Measurements from ENCODE around the gene GPRC5C.
A peak's percentile ranks its signal among the peaks of the same experiment; 100 is the strongest.

The GPRC5C gene

GRCh38 chr17:74453665-74454196 lies 21.8 kb downstream of the GPRC5C start:
- DNase-seq: no peak

DNA sequence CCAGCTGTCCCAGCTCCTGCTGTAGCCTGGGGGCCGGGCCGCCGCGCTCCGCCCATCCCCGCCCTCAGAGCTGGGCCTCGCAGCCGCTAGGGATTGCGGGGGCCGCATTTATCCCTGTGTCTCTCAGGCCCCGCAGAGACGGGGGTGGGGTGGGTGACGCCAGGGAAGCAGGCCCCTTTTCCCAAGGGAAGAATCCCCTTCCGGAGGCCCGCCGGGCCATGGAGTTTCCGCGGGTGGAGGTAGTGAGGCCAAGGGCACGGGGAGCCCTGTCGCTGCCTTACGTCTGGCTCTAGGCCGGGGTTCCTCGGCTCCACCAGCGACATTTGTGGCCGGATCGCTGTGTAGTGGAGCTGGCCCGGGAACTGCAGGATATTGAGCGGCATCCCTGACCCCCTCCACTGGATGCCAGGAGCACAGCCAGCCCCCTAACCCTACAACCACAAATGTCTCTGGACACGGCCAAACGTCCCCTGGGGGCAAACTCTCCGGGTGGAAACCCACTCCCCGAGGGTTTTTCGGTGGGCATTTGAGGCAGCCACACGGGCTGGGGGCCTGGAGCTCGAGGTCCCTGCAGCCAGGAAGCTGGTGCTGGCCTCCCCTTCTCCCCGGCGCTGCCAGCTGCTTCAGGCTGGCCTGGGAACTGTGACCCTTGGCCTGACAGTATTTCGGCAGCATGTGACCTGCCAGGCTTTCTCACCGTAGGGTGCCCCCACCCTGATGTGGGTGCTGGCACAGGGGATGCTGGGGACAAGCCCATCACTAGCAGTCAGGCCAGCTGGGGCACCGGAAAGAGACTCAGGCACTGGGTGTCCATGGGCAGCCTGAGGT lies 22.5 kb downstream of the GPRC5C start:
- DNase-seq: peak; percentile 87

DNA sequence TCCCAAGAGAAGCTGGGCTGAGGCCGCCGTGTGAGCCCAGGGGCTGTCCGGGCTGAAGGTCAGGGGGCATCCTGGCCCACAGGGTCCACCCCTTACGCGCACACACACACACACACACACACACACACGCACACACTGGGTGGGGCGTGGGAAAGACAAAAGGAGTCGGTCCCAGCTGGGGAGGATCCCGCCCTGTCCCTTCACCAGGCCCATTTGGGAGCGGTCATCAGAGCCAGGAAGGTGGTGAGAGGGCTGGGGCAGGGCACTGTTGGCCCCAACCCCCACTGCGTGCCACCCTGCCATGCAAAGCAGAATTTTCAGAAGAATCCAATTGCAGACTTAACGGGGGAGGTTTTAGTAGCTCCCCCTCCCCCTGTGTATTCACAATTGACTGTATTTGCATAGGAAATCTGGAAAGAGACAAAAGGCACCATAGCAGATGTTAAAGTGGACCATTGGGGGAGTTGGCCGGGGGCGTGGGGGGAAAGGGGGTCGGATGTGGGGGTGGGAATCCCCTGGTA lies 23.2 kb downstream of the GPRC5C start:
- no peak for DNase-seq

DNA sequence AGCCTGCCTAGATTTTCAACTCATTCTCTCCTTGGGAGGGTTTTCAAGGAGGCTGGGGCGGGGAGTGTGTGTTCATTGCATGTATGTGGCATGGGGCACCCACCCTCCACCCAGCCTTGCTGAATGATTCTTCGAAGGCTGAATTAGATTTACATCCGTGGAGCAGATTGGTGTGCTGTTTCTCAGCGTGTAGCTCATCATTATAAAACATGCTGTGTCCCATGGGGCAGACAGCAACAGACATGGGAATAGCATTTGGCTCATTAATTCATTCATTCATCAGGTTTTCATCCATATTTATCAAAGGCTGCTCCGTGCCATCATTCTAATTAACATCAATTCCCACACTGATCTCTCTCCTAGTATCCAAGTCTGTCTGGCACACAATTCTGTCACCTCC lies 23.9 kb downstream of the GPRC5C start:
- DNase-seq: no peak

DNA sequence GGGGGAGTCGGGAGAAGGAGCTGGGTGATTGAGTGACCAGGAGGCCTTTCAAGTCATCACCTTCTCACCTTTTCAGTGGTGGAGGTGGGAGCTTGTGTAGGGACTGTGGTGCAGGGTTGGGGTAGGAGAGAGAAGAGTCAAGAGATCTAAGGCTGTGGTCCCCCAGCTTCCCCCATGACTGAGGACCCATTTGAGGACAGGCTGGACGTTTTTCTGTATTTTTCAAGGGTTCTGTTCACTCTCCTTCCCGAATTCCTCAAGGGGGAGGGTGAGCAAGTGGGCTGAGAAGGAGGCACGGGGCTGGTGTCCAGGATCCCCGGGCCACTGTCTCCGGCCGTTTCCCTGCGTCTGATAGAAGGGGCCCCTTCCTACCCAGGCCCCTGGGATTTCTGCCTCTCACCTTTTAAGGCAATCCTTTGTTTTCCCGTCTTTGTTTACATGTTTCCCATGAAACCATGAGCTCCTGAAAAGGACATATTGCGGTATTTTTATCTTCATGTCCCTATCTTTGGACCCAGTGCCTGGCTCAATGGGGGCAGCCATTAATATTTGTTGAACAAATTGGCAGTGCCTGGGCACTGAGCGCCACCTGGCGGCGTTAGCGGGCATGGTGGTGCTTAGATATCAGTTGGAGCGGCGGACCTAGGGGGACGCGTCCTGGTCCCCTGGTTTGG lies 25.4 kb downstream of the GPRC5C start:
- DNase-seq: peak; percentile 81

GRCh38 chr17:74457820-74458166 lies 25.9 kb downstream of the GPRC5C start:
- no peak for DNase-seq

GRCh38 chr17:74458835-74459234 lies 26.9 kb downstream of the GPRC5C start:
- DNase-seq: no peak

GRCh38 chr17:74459622-74460021 lies 27.7 kb downstream of the GPRC5C start:
- DNase-seq: no peak

DNA sequence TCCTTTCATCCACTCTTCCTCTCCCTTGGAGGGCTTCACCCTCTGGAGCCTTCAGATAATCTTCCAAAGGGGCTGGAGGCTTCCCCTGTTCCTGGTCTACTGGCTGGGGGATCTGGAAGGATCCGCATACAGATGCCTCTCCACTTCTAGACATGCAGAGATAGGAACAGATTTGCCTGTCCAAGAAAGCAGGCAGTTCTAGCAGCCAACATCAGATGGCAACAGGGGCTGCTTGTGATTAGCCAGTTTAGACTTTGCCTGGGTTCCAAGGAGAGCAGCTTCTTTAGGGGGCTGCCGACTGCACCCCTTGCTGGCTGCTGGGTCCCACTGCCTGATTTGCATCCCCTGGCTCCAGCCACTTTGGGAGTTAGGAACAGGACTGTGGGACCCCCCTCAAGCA lies 28.4 kb downstream of the GPRC5C start:
- no peak for DNase-seq

DNA sequence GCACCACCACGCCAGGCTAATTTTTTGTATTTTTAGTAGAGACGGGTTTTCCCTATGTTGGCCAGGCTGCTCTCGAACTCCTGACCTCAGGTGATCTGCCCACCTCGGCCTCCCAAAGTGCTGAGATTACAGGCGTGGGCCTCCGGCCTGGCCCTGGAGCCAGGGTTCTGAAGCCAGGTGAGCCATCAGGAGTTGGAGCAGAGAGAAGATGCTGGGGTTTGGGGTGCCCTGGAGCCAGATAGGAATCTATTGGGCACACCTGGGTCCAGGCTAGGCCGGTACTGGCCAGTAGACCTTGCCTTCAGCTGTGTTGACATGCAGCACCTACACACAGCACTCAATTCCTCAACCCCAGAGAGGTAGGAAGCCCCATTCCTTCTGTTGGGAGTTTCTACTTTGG lies 29.1 kb downstream of the GPRC5C start:
- no peak for DNase-seq

DNA sequence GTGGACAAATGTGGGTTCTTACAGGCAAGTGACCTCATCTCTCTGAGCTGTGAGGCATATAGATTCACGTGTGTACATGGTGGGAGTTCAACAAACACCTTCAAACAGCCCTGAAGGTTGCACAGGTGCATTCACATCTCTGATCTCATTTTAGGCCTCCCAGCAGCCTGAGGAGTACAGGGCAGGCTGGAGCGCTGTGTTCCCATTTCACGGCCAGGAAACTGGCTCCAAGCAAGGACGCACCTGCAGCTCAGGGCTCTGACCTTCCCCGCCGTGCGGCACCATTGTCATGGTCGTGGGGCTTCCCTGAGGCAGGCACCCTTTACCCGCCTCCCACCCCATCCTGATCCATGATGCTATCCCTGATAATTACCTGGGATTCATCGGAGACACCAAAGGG lies 29.7 kb downstream of the GPRC5C start:
- no peak for DNase-seq

GRCh38 chr17:74464730-74465377 lies 33.0 kb downstream of the GPRC5C start:
- DNase-seq: no peak

- no peak for DNase-seq
Measured at GRCh38 chr17:74465378-74466110, 33.7 kb downstream of the GPRC5C start.

GRCh38 chr17:74466111-74466827 lies 34.4 kb downstream of the GPRC5C start, which contains the start of gene CD300A:
CD300A (plus strand) TSS chr17:74466634; CDS start chr17:74466704, 70 bp downstream.
- DNase-seq: peak; percentile 38

- no peak for DNase-seq
Measured at GRCh38 chr17:74466828-74467184, 34.9 kb downstream of the GPRC5C start.

GRCh38 chr17:74467221-74467951 lies 35.5 kb downstream of the GPRC5C start:
- DNase-seq: peak; percentile 32

DNA sequence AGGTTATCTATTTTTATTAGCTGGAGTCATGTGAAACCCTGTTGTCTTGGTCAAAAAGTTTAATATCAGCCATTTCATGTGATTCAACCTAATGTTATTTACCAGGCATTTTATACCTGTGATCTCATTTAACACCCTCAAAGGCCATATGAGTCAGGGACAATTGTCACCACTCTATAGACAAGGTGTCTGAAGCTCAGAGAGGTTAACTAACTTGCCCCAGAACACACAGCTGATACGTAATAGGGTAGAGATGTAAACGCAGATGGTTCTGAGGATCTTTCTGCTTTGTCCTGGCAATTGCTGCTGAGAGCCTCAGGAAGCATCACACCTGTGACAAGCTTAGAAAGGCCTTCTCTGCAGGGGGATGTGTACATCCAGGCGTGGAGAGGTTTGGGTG lies 39.5 kb downstream of the GPRC5C start:
- no peak for DNase-seq

DNA sequence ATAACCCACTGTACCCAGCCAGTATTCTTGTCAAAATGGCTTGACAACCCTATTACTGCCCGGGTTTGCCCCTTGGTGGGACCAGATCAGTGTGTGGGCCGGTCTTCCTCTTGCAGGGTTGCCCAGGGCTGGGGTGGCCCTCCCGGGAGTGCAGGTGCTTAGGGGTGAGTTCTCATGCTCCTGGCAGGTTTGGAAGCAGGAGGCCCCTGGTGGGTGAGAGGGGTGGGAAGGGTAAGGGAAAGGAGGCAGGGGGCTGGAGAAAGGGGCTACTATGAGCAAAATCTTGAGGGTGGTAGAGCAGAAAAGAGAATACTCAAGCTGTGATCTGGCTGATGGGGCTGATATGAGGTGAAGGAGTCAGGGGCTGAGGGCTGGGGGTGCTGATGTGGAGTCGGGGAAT lies 41.0 kb downstream of the GPRC5C start:
- DNase-seq: no peak

GRCh38 chr17:74473294-74473693 lies 41.4 kb downstream of the GPRC5C start:
- DNase-seq: no peak

GRCh38 chr17:74474043-74474792 lies 42.3 kb downstream of the GPRC5C start:
- DNase-seq: no peak

DNA sequence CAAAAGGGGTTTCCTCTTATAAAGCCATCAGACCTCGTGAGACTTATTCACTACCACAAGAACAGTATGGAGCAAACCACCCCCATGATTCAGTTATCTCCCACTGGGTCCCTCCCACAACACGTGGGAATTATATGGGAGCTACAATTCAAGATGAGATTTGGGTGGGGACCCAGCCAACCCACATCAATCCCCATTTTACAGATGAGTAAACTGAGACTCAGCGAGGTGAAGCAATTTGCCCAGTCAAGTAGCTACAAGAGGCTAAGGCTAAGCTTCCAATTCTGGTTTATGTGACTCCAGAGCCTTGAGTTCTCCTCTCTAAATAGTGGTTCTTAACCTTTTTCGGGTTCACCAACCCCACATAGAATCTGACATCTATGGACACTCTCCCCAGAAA lies 43.3 kb downstream of the GPRC5C start:
- no peak for DNase-seq

Measured in stimulated activated CD4-positive, alpha-beta T cell treated with anti-CD3 and anti-CD28 coated beads, Interleukin-15, amount 100 ng/mL, for 24 hours (primary cell).